Activated gamma-delta T cell (primary cell): Measurements from ENCODE around the gene SIKE1.
"Not testable (repeated sequence)": the region's sequence is repeated elsewhere in the genome, so short reads cannot be mapped to it uniquely, and the experiment has no call there.

Source experiments
- DNase-seq: peaks from one replicate; lab custom pipeline; 2025; lab: John Stamatoyannopoulos, UW
- total RNA-seq, 2 donors: gene quantifications; one replicate each; lab custom pipeline; 2026; lab: John Stamatoyannopoulos, UW

SIKE1 gene
- 78.8 to 91.5 reads per million in 2 donors for total RNA-seq

DNA sequence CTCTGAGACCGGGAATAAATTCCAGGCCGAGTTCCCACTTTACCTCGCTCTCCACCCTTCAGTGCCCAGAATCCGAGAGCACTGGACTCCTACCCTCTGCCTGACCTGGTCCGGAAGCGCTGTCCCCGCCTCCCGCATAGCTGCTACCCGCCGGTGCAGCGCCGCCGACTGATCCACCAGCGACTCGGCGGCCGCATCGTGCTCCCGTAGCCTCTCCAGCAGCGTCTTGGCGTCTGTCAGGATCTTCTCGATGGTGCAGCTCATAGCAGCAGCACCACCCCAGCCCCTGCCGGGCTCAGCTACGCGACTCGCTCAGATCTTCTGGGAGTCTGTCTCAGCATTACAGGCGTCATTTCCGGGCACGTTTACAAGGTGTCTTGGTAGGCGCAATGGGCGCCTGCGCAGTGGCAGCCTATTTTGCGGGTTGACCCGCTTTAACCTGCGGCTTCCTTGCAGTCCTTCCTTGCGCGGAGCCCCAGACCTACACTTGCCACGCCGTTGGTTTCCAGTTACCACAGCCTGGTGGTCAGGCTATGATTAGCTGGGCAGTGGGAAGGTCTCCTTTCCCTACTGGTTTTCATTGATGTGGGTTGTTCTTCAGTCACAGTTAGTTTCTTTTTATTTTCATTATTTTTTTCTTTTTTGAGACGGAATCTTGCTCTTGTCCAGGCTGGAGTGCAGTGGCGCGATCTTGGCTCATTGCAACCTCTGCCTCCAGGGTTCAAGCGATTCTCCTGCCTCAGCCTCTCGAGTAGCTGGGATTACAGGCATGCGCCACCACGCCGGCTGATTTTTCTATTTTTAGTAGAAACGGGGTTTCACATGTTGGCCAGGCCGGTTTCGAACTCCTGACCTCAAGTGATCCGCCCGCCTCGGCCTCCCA is at the start of gene SIKE1:
SIKE1 (minus strand) TSS at position 342 of the 883 bp plus-strand sequence; CDS start at position 264, 78 bp downstream.
- peak; percentile 89 for DNase-seq

GRCh38 chr1:114830075-114830474 is 49.6 kb upstream of the SIKE1 start:
- not testable (repeated sequence) for DNase-seq

DNA sequence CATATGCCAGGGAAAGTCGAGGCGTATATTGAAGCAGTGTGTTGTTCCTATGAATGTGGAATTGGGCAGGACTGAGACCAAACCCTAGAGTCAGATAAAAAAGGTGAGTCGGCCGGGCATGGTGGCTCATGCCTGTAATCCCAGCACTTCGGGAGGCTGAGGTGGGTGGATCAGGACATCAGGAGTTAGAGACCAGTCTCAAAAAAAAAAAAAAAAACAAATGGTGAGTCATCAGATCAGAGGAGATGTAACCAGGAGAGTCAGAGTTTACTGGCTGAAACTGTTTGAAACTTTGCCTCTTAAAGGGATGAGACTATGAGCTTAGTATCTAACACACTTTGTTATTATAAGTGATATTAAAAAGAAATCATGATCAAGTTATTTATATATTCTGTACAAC is 47.8 kb upstream of the SIKE1 start:
- DNase-seq = no peak

GRCh38 chr1:114821978-114822377 is 41.5 kb upstream of the SIKE1 start:
- DNase-seq = no peak

- no peak for DNase-seq
These were observed 39.9 kb upstream of the SIKE1 start for GRCh38 chr1:114820392-114820791.

- DNase-seq = no peak
These were observed 39.4 kb upstream of the SIKE1 start for GRCh38 chr1:114819869-114820268.

GRCh38 chr1:114804449-114804848 is 24.0 kb upstream of the SIKE1 start:
- DNase-seq = not testable (repeated sequence)

GRCh38 chr1:114803001-114803400 is 22.5 kb upstream of the SIKE1 start:
- no peak for DNase-seq

DNA sequence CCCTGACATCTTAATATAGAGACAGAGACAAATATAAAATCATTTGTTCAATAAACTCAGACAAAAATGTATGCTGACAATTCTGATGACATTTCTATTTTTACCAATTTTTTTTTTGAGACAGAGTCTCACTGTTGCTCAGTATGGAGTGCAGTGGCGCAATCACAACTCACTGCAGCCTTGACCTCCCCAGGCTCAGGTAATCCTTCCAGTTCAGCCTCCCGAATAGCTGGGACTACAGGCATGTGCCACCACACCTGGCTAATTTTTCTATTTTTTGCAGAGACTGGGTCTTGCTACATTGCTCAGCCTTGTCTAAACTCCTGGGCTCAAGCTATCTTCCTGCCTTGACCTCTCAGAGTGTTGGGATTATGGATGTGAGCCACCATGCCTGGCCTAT is 13.6 kb upstream of the SIKE1 start:
- no peak for DNase-seq

DNA sequence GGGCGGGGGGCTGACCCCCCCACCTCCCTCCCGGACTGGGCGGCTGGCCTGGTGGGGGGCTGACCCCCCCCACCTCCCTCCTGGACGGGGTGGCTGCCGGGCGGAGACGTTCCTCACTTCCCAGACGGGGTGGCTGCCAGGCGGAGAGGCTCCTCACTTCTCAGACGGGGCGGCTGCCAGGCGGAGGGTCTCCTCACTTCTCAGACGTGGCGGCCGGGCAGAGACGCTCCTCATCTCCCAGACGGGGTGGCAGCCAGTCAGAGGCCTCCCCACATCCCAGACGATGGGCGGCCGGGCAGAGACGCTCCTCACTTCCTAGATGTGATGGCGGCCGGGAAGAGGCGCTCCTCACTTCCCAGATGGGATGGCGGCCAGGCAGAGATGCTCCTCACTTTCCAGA is 10.1 kb upstream of the SIKE1 start:
- DNase-seq = not testable (repeated sequence)

GRCh38 chr1:114786440-114786839 is 6.0 kb upstream of the SIKE1 start:
- not testable (repeated sequence) for DNase-seq

DNA sequence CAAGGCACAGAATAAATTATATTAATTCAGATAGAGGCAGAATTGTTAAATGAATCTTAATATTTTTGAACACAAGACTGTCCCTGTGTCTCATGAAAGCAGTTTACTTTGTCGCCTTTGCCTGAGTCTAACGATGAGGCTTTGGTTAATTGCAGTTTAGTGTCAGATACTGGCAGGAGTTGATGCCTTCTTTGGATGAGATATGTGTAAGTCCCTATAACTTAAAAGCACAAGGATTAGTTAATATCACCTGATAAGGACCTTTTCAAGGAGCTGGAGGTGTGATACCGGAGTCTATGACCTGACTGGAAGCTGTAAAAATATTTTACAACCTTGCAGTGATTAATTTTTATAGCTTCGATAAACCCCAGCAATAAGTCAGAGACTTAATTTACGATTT is 2.0 kb upstream of the SIKE1 start:
- DNase-seq = no peak

- no peak for DNase-seq
These were observed 763 bp downstream of the SIKE1 start for GRCh38 chr1:114779722-114780121.

GRCh38 chr1:114776726-114777125 is 3.8 kb downstream of the SIKE1 start:
- not testable (repeated sequence) for DNase-seq

DNA sequence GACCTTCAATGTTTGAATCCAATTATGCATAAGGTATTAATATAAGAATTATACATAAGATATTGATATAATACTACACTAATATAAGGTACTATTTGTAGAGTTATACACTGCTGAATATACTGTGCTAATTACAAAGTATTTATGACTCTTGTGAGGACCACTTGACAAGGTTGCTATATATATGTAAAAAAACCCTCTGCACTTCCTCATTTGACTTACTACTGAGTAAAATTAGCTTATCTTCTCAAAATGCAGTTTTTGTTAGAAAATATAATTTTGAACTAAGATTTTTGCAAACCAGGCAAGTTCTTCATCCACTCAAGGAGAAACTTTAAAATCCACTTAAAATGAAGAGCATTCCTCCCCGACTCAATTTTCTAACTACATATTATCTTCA is 8.5 kb downstream of the SIKE1 start:
- no peak for DNase-seq

- DNase-seq = no peak
These were observed 9.5 kb downstream of the SIKE1 start for GRCh38 chr1:114770989-114771388.

DNA sequence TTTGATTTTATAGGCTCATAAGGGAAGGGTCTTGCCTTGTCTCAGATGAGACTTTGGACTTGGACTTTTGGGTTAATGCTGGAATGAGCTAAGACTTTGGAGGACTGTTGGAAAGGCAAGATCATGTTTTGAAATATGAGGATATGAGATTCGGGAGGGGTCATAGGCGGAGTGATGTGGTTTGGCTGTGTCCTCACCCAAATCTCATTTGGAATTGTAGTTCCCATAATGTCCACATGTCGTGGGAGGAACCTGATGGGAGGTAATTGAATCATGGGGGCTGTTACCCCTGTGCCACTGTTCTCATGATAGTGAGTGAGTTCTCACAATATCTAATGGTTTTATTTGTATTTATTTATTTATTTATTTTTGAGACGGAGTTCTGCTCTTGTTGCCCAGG is 15.8 kb downstream of the SIKE1 start:
- DNase-seq = no peak

DNA sequence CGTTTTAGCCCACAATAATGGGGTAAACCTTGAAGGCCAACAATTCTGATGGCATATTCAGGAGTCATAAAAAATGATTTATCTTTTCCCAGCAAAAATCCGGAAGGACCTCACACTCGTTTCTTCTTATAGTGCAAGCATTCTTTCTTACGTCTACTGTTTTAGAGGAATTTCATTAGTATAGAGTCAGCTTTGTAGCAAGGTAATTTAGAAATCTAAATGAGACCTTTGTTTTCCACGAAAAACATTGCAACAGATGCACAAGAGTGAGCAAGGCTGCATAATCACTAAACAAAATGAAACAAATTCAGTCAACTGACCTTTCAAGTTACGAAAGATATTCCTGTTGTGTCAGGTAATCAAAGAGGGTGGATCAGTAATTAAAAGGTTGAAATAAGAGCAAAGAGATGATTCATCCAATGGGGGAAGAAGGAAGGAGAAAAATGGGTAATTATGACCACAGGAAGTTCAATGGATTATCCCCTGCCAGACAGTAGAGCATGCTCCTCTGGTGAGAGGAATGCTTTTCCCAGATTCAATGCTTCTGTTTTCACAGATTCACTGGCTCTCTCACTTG is 22.1 kb downstream of the SIKE1 start:
- no peak for DNase-seq

DNA sequence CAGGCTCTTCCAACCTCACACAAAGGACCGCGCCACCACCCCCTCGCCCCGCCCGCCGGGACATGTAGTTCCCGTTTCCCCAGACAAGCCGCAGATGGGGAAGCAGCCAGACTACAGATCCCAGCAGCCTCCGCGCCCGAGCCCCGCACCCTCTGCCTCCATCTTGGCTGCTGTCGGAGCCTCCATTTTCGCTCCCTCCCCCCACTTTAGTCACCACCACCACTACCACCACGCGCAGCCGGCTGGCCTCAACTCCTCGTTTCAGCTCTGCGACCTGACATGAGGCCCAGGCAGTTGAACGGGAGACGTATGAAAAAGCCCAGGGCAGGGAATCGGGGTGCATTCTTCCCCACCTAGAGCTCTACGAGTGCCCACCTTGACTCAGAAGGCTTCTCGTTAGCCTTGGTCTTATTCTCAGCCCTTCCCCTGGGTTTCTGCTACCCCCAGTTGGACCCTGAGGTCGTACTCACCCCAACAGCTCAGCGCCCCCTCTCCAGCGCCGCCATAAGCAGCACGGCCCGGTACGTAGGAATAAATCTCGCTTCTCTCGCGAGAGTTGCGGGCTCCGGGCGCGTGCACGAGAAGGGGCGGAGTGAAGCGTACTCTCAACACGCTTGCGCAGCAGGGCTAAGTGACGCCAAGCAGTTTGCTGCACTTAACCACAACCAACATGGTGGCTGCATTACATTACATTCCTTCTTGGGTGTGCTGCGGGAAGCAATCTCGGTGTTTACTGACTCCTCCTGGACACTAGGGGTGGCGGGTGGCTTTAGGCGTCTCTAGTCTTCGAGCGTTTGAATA is 22.8 kb downstream of the SIKE1 start, which contains the start of gene CSDE1:
CSDE1 (minus strand) TSS at position 530 of the 801 bp plus-strand sequence. CDS start 18,094 bp downstream, outside the sequence.
- DNase-seq = peak; percentile 82

GRCh38 chr1:114756949-114757454 is 23.5 kb downstream of the SIKE1 start:
- DNase-seq = no peak

DNA sequence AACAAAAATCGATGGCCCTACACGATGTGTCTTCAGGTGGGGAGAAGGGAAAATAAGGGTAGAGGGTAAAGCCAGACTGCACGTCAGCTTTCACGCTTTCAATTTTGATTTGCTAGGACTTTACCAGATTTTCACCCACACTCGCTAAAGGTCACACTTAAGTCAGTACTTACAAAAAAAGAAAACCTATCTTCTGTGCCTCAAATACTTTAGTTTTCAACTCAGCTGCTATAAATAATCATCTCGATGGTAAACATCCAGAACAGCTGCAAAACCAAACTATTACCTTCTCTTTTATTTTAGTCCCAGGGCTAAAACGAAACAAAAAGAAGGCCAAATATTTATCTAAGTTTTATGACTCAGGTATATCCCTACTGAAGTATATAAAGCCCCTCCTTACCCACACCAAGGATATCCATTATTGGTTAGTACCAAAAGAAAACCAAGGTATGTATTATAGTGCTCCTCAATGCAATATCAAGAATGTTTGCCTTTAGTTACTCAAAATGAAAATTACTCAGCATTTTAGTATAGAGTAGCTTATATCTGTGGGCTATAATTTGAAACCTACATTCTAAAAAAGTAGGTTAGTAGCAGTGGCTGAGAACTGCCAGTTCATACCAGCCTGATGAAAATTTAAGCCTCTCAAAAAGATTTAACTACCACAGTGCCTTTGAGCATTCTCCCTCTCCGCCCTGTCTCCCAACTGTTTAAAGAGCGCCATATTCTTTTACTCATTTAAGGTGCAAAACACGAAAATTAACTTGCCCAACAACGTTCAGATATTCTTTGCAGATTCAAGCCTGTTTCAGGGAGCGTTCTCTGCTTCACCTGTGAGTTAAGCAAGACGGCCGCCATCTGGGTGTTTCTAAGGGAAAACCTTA is 24.2 kb downstream of the SIKE1 start:
- no peak for DNase-seq
